Fibroblast of skin of scalp (primary cell): Measurements from ENCODE around the gene TEK. TPM values are rescaled to one million over a fixed set of nuclear protein-coding genes. Genes with fewer than 3 reads are reported as not detected.
"Not testable (repeated sequence)": the region's sequence is repeated elsewhere in the genome, so short reads cannot be mapped to it uniquely, and the experiment has no call there.

Source experiments
- DNase-seq: peaks from one replicate; pipeline ENCODE4 v3.0.0-alpha.2; 2013
- polyA plus RNA-seq, 2 experiments: library from polyadenylated mRNA; unstranded; fragments of 120-200 nt; gene quantifications; one replicate each; pipeline ENCODE4 v1.2.1, GENCODE V29; 2013; ENCODE audit not compliant: insufficient read length in 2 of 2

The TEK gene
- polyA plus RNA-seq (2013, experiment 1 of 2; ENCODE audit: insufficient read length) = 2.3 TPM
- polyA plus RNA-seq (2013, experiment 2 of 2; ENCODE audit: insufficient read length) = 2.6 TPM

- DNase-seq = peak; percentile 41
These were observed at the start of gene TEK for GRCh38 chr9:27108981-27109541. TSS of gene TEK (plus strand) at chr9:27109225. CDS start at chr9:27109591, 366 bp downstream.

DNA sequence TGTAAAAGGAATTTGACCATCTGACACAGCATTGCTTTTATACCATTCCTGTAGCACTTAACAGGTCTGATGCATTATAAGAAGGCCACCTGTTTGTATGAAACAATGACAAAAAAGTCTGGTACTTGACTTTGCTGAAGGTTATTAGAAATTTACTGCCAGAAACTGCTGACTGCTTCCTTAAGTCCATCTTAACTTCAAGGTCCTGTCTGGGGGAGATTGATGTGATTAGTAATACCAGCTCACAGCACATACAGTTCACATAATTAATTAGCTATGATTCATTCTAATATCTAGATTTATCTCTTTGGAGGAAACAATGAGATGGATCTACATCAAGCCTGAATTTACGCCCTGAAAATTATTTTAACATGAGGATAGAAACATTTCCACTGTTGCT is 49.6 kb upstream of the TEK start:
- DNase-seq = no peak

GRCh38 chr9:27059907-27060306 is 49.1 kb upstream of the TEK start:
- DNase-seq = no peak

DNA sequence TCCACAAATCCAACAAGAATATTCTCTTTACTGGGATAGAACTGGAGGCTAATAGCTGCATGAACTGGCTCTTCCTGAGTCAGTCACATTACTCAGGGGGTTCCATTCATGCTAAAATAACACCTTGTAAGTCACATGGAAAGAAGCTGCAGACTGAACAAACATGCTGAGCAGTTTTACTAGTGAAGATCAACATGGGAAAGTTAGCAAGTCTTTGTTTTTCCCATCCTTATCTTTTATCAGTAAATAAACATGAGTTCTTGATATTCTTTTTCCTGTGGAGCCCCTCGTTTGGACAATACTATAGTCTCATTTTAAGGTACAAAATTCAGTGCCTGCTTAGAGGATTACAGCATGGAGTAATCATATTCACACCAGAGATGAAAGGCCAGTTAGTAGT is 43.7 kb upstream of the TEK start:
- no peak for DNase-seq

DNA sequence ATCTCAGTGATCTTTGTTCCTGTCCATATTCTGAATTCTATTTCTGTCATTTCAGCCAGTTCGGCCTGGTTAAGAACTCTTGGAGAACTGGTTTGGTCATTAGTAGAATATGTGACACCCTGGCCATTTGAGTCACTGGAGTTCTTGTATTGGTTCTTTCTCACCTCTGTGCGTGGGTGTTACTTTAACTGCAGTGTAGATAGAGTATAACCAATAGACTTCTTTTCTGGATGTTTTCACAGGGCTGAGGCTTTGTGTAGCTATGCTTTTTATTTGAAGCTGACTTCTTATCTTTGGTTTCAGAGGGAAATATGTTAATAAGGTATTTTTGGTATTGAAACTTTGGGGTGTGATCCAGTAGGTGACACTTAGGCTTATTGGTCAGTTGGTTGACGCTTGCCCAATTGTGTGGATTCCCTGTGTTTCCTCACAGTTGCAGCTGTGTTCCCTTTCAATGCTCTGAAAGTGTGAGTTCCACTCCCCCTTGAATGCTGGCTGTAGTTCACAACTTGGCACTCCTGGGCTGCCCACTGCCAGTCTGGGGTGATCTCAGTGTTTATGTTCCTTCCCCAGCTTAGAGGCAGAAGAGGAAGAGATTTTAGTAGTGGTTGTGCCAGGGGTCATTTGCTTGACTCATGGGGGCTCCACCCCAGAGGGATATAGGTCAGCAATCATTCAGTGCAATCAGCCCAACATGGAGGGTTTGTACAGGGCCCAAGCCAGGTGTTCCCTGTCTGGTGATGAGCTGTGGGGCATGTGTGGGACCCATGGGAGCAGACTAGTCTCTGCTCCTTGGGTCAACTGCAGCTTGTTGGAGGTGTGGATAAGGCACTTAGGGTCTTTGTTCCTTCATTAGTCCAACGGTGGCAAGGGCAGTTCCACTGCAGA is 34.9 kb upstream of the TEK start:
- no peak for DNase-seq

DNA sequence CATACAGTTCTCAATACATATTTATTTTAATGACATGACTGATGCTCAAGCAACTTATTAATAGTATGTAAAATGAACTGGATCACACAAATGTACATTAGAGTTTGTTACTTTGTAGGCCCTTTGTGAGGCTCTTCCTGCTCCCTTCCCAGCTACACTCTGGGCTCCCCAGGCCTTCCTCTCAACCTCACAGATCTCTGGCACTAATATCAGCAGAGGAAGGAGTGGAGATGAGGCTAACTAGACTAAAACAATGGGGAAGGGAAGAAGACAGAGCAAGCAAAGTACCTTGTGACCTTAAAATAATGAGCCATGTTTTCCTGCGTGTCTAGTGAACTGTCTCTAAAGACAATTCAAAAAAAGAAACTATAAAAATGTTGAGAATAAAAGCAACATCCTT is 30.3 kb upstream of the TEK start:
- DNase-seq = no peak

DNA sequence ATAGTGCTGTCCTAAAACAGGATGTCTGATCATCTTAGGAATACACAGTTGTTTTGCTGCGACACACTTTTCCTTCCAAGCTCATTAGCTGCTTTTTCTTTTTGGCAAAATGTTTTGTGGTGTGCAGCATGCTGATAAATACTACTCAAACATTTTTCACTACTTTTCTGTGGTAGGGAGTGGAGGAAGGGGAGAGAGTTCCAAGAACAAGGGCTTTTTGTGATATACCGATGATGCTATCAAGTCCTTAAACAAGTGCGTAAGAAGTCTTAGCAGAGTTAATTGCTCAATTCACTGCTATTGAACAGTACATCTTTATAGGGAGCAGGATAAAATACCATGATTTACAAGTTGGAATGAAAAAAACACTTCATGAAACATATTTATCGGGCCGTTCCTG is 23.6 kb upstream of the TEK start:
- no peak for DNase-seq

DNA sequence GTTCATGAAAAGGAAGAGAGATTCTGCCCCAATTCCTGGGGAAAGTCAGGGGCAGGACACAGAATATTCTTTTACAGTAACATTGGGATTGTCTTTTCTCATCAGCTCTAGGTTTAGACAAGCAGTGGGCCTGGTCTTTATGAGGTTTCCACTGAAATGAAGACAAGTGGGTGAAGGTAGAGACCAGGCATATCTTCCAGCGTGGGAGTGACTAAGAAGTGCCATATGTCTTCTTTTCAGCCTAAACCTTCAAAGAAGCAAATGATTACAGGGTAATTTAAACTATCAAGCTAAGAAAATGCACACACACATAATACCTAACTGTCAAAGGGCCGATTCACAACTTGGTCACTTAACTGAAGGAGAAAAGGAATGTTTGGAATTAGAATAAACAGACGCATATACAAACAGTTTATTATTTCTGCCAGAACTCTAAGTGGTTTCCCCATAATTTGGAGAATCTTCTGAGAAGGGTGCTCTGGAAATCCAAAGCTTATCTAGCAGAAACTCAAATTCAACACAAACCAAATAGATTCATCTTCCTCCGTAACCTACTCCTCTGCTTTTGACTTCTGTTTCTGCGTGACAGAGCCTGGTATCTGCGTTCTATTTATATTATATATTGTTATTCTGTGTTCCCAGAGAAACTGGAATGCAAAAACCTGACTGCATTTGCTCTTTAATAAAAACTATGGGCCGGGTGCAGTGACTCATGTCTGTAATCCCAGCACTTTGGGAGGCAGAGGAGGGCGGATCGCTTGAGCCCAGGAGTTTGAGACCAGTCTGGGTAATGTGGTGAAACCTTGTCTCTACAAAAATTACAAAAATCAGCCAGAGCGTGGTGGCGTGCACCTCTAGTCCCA is 22.0 kb upstream of the TEK start:
- DNase-seq = peak; percentile 80

DNA sequence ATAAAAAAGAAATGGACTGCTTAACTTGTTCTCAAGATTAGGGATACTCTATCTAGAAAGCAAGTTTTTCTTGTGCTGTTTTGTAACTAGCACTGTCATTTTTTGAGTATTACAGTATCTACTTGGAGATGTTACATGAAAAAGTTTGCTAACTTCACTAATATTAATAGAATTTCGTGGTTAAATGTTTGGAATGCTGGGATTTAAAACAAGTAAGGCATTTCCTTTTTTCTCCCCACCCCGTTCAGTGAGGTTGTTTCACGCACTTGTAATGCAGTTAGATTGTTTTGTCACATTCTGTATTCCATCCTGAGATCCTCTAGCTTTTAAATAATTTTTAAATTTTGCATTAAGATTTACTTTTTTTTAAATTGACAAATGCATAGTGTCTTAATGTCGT is 20.0 kb upstream of the TEK start:
- DNase-seq = peak; percentile 82

- no peak for DNase-seq
These were observed 19.3 kb upstream of the TEK start for GRCh38 chr9:27089706-27090105.

- DNase-seq = peak; percentile 13
These were observed 18.8 kb upstream of the TEK start for GRCh38 chr9:27090231-27090630.

DNA sequence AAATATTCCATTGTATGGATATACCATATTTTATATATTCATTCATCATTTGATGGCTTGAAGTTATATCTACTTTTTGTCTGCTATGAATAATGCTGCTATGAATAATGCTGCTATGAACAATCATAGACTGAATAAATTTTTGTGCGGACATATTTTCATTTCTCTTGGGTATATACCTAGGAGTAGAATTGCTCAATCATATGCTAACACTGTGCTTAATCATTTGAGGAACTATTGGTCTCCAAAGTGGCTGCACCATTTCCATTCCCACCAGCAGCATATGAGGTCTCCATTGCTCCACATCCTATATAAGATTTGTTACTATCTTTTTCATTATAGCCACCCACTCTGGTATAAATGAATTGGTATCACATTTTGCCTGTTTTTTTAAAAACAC is 18.3 kb upstream of the TEK start:
- DNase-seq = no peak

GRCh38 chr9:27092496-27092895 is 16.5 kb upstream of the TEK start:
- not testable (repeated sequence) for DNase-seq

DNA sequence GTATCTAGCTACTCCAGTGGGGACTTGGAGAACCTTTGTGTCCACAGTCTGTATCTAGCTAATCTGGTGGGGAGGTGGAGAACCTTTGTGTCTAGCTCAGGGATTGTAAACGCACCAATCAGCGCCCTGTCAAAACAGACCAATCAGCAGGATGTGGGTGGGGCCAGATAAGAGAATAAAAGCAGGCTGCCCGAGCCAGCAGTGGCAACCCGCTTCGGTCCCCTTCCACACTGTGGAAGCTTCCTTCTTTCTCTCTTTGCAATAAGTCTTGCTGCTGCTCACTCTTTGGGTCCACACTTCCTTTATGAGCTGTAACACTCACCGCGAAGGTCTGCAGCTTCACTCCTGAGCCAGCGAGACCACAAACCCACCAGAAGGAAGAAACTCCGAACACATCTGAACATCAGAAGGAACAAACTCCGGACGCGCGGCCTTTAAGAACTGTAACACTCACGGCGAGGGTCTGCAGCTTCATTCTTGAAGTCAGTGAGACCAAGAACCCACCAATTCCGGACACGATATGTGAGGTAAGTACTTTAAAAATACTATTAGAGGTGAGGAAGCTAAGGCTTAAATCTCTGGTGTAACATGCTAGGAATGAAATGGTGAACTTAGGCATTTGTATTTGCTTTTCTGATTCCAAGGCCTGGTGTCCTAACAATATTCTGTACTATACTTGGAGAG is 15.5 kb upstream of the TEK start:
- DNase-seq = not testable (repeated sequence)

- peak; percentile 80 for DNase-seq
These were observed 14.3 kb upstream of the TEK start for GRCh38 chr9:27094640-27095298.

GRCh38 chr9:27107241-27107640 is 1.8 kb upstream of the TEK start:
- no peak for DNase-seq

DNA sequence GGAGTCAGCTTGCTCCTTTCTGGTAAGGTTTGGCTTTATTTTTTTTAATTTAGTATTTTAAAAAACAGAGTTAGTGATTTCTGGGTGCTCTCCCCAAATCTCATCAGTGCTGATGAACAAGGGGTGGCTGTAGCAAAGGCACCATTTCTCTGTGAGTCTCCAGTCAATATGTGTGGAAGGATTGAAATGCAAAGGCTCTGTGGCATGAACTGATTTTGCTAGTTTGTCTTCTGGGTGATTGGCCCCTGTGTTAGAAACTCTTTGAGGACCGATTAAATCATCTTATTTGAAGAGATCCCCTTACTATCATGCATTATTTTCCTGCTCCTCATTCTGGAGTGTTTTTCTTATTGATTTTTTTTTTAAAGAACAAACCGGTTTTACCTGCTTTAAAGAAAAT is 596 bp downstream of the TEK start:
- DNase-seq = no peak

- no peak for DNase-seq
These were observed 1.2 kb downstream of the TEK start for GRCh38 chr9:27110181-27110580.

DNA sequence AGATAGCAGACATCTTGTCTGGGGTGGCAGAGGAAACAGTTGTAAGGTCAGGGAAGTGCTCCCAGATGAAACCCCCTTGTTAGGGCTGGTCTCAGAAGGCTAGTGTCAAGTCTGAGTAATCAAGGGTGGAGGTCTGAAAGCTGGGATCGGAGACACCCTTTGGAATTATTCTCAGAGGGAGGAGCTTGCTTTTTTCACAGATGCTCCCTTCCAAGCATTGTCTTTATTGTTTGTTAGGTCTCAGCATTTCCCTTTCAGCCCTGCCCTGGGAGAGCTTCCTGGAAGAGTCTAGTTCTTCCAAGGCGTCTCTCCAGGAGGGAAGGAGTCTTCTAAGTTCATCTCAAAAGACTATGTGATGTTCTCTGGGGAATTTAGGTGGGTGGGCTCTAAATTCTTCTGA is 3.2 kb downstream of the TEK start:
- no peak for DNase-seq

DNA sequence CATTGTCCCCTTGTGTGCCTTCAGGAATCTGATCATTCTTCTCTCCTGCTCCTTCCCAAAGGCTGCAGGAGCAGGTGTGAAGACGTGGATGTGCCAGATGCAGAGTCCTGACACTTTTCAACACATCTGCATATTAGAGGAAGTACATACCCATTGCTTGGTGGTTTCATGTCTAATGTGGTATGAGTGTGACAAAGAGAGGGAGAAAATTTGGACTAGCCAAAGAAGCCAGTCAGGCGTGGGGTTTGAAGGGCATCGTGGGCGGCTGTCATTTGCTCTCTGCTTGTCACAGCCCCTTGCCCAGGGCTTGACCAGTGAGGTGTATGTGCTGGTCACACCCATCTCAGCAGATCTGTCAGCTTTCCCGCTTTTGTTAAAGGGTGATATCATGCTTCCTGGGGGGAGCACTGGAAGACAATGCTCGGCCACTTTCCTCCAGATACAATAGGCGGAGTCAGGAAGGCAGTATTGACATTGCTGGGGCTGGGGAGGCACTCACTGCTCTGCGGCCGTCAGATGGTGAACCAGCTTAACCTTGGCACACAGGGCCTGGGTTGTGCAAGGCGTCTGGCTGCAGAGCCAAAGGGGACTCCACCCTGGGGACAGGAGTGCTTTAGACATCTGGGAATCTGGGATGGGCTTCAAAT is 8.6 kb downstream of the TEK start:
- no peak for DNase-seq

- DNase-seq = peak; percentile 41
These were observed 9.9 kb downstream of the TEK start for GRCh38 chr9:27118916-27119315.
